Measurements from ENCODE around the gene PDE1C. TPM values are rescaled to one million over a fixed set of nuclear protein-coding genes. Genes with fewer than 3 reads are reported as not detected.

PDE1C gene
- polyA plus RNA-seq, 1 of the 3 experiments (the other 2 are of a cell fraction), result 4.6 TPM

DNA sequence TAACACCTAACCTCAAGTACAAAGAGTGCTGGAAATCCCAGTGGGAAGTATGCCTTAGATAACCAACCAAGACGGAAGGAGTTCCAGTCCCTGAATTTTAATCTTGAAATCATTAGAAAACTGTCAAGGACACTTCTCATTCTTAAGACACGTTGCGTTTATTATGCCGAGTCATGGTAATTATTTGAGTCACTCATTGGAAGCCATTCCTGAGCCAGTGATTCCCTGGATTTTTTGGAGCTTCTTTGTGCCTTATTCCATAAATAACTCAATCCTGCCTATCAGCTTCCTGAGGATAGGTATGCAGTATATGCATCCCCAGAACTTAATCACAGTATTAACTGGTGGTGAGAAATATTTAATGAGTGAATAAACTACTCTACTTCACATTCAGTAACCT lies 305.7 kb downstream of the PDE1C start:
- WGBS (ENCODE audit: low lambda C conversion rate), result 12% methylated on average over 4 of the region's 4 CpGs
- POLR2A ChIA-PET, result no interaction called here
- H3K36me3 ChIP-seq (replicated peaks in 1 of 2; ENCODE audit: control insufficient read depth in 1 of 2, insufficient read depth in 2 of 2, low read length in 1 of 2), result no peaks in the 10 kb centered on the region

More for the DNA sequence above, 305.7 kb downstream of the PDE1C start:
- Histone ChIP-seq H3K4me1 (ENCODE audit: control insufficient read depth in 1 of 2, insufficient read depth in 2 of 2, low read depth in 1 of 2, low read length in 1 of 2) (no peaks in the 10 kb centered on the region), H3K9me2 (no peaks in the 10 kb centered on the region), H4K20me1 (ENCODE audit: insufficient read depth) (no peaks in the 10 kb centered on the region), H2AFZ (ENCODE audit: low read depth) (no peak overlapping the region), H3K4me2 (no peak overlapping the region), H3K27me3 (ENCODE audit: insufficient read depth) (peaks cover 20% of the 10 kb centered on the region; the same call in 1 of the 2 replicates), H3K9ac (no peak overlapping the region), H3K79me2 (ENCODE audit: insufficient read depth) (no peaks in the 10 kb centered on the region), H3K9me3 (no peaks in the 10 kb centered on the region), H3F3A (replicated peaks; ENCODE audit: insufficient read depth) (no peaks in the 10 kb centered on the region), H3K4me3 (ENCODE audit: low read depth in 2 of 2, low read length in 1 of 2) (no peak overlapping the region), H3K27ac (ENCODE audit: low read depth in 2 of 2, low read length in 1 of 2) (no peak overlapping the region)
- CTCF ChIA-PET, result interaction anchor here (1.1 to 1.6 kb wide), 2 partner anchors 20 to 91 kb away, joined by 3 to 7 read pairs; no protein-coding TSS in a partner anchor
- TF ChIP-seq FOXJ3 (CRISPR knock-in tag; IDR thresholded peaks at IDR 0.05) (no peak), MEF2A (IDR thresholded peaks at IDR 0.05; ENCODE audit: borderline replicate concordance, low read depth) (no peak), REST (IDR thresholded peaks at IDR 0.05; ENCODE audit: low read depth, low read length) (no peak), GATA2 (CRISPR knock-in tag; IDR thresholded peaks at IDR 0.05) (no peak), RCOR1 (IDR thresholded peaks at IDR 0.05; ENCODE audit: low read length) (no peak), TCF12 (IDR thresholded peaks at IDR 0.05) (no peak)
- TF ChIP-seq, protein P1, sequence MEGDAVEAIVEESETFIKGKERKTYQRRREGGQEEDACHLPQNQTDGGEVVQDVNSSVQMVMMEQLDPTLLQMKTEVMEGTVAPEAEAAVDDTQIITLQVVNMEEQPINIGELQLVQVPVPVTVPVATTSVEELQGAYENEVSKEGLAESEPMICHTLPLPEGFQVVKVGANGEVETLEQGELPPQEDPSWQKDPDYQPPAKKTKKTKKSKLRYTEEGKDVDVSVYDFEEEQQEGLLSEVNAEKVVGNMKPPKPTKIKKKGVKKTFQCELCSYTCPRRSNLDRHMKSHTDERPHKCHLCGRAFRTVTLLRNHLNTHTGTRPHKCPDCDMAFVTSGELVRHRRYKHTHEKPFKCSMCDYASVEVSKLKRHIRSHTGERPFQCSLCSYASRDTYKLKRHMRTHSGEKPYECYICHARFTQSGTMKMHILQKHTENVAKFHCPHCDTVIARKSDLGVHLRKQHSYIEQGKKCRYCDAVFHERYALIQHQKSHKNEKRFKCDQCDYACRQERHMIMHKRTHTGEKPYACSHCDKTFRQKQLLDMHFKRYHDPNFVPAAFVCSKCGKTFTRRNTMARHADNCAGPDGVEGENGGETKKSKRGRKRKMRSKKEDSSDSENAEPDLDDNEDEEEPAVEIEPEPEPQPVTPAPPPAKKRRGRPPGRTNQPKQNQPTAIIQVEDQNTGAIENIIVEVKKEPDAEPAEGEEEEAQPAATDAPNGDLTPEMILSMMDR (IDR thresholded peaks at IDR 0.05), result no peak
- TF ChIP-seq, protein P2, sequence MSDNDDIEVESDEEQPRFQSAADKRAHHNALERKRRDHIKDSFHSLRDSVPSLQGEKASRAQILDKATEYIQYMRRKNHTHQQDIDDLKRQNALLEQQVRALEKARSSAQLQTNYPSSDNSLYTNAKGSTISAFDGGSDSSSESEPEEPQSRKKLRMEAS (IDR thresholded peaks at IDR 0.05; ENCODE audit: low read depth), result no peak
- DNase-seq, result no peak

Data from SK-N-SH (cell line).